ENCODE results near the gene MAG.

Gene MAG

GRCh38 chr19:35251456-35251855 is 40.5 kb upstream of the MAG start:
- DNase-seq (ENCODE audit: low read depth), result no peak
- no peak for TF ChIP-seq CTCF (conservative IDR thresholded peaks at IDR 0.05; ENCODE audit: low read depth, low read length)
- H3K4me3 ChIP-seq (ENCODE audit: low read length), result no peak overlapping the region

GRCh38 chr19:35253316-35254286 is 38.4 kb upstream of the MAG start:
- TF ChIP-seq CTCF (conservative IDR thresholded peaks at IDR 0.05; ENCODE audit: low read depth, low read length), result no peak
- no peak for DNase-seq (ENCODE audit: low read depth)
- no peak overlapping the region for H3K4me3 ChIP-seq (ENCODE audit: low read length)

GRCh38 chr19:35254341-35255297 is 37.3 kb upstream of the MAG start:
- no peak overlapping the region for H3K4me3 ChIP-seq (ENCODE audit: low read length)
- DNase-seq (ENCODE audit: low read depth), result no peak
- no peak for TF ChIP-seq CTCF (conservative IDR thresholded peaks at IDR 0.05; ENCODE audit: low read depth, low read length)

- no peak overlapping the region for H3K4me3 ChIP-seq (ENCODE audit: low read length)
- no peak for TF ChIP-seq CTCF (conservative IDR thresholded peaks at IDR 0.05; ENCODE audit: low read depth, low read length)
- no peak for DNase-seq (ENCODE audit: low read depth)
Measured at GRCh38 chr19:35256566-35256965, 35.4 kb upstream of the MAG start.

- no peak for DNase-seq (ENCODE audit: low read depth)
- no peak overlapping the region for H3K4me3 ChIP-seq (ENCODE audit: low read length)
- TF ChIP-seq CTCF (conservative IDR thresholded peaks at IDR 0.05; ENCODE audit: low read depth, low read length), result no peak
Measured at GRCh38 chr19:35257113-35257461, 34.9 kb upstream of the MAG start.

- DNase-seq (ENCODE audit: low read depth), result no peak
- no peak for TF ChIP-seq CTCF (conservative IDR thresholded peaks at IDR 0.05; ENCODE audit: low read depth, low read length)
- no peak overlapping the region for H3K4me3 ChIP-seq (ENCODE audit: low read length)
Measured at GRCh38 chr19:35260694-35261304, 31.2 kb upstream of the MAG start.

All from retinal pigment epithelial cell (primary cell).